GM21786 (cell line): ENCODE measurements around the gene MRGPRX1.
"Not testable (repeated sequence)": the region's sequence is repeated elsewhere in the genome, so short reads cannot be mapped to it uniquely, and the experiment has no call there.

Source experiments
- ATAC-seq: cut with Tn5 transposase; IDR thresholded peaks from one replicate; pipeline ENCODE4 v1.9.1; 2021; ENCODE audit not compliant: unreplicated experiment

MRGPRX1 gene

DNA sequence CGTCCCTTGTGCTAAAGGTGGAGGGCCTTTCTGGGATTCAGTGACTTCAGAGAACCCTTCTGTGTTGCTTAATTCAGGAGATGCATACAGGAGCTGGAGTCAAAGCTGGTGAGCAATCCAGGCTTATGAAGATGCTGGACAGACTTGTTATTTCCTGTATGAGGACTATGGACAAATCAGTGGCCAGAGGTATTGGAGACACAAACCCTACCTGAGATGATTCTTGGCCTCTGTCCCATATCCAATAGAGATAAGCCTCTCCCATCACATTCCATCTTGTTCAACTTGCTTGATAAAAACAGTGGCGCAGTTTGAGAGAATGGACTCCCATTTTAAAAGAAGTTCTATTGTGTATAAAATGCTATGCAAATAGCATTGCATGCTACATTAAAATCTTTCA lies at the start of gene MRGPRX1:
MRGPRX1 (minus strand) TSS at position 101 of the 400 bp plus-strand sequence. CDS start 4,630 bp downstream, outside the sequence.
- no peak for ATAC-seq

DNA sequence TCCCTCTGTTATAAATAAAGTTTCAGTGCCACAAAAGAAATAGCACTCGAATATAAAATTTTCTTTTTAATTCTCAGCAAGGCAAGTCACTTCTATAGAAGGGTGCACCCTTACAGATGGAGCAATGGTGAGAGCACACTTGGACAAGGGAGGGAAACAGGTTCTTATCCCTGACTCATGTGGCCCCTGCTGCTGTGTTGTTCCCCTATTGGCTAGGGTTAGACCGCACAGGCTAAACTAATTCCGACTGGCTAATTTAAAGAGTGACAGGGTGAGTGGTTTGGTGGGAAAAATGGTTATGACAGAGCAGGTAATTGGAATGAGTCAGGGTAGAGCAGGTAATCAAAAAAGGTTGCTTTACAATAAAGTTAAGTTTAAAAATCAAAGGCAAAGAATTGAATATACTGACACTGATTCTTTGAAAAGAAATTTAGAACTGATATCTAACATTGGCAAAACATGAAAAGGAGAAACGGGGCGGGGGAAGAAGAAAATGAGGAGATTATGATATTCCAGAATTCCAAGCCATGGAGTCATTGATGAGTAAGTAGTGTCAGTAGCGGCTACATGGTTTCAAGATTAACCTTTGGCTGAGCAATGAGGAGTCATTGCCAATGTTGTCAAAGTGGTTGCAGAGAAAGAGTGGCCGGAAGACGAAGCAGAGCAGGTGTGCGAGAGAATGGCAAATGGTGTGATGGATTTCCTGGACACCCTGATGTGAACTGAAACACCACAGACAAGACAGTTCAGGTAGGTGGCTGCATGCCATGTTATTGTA lies 48.4 kb upstream of the MRGPRX1 start:
- no peak for ATAC-seq

DNA sequence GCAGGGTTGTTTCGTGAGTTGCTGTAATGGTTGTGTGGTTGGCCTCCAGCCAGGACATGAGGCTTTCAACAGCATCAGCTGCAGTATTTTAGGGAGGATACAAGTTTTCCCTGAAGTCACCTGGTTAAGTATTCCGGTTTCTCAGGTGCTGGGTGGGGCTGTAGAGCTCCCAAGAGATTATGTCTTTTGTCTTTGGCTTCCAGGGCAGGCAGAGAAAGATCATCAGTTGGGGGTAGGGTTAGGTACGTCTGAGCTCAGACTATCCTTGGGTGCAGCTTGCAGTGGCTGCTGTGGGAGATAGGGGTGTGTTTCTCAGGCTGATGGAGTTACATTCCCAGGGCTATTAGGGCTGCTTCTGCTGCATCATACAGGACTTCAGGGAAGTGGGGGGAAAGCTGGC lies 47.5 kb upstream of the MRGPRX1 start:
- no peak for ATAC-seq

DNA sequence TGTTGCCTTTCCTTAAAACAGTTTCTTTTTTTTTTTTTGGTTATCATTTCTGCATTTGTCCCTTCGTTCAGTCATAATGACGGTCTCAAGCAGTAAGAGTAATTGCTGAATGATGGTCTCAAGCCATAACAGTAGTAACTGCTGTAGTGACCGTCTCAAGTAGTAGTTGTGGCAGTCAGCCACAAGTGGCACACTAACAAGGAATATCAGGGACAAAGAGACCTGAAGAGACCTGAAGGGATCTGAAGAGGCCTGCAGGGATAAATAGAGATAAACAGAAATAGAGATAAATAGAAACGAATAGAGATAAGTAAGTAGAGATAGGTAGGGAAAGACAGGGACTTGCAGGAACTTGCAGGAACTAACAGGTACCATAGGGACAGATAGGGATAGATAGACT lies 42.7 kb upstream of the MRGPRX1 start:
- no peak for ATAC-seq

DNA sequence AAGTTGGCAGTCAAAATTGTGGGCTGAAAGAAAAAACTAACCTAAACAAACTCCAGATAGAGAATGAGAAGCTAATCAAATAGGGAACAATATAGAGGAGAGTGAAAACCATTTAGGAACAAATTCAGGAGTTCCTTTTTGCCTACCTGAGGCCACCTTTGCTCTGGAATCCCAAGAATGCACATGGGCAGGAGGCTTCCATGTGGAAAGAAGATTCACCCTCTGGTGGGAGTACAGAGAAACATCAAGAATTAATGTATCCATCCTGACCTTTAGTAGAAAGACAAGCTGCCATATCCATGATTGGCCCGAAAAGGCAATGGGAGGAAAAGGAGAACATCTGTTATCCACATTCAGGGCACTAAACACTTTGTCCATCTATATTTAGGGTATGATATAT lies 35.0 kb upstream of the MRGPRX1 start:
- no peak for ATAC-seq

DNA sequence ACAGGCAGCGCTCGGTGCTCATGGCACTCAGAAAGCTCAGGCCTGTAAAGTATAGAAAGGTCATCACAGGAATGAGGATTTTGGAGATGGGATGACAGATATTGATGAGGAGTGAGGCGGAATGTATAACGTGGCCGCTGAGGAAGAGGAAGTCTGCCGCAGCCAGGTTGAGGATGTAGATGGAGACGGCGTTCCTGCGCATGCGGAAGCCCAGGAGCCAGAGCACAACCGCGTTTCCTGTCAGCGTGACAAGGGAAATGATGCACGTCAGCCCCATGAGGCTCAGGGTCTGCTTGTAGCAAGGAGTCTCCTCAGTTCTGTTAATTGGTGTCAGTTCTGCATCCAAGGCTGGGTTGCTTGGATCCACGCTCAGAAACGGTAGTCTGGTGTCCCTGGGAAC lies 33.1 kb upstream of the MRGPRX1 start:
- no peak for ATAC-seq

DNA sequence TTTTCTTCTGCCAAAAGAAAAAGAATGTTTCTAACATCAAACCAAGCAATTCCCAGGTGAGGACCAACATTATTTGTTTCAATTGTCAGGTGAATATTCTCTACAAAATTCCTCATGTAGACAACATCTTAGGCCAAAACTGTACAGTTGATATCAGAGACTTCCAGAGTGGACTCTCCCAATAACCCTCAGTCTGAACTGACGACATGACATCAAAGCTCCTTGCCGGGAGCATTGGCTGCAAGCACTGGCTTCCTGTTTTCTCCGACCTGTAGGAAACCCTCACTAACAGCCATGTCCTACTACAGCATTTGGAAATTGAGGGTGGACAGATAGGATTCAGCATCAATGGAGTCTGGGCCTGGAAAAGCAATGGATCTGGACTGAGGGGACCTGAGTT lies 30.5 kb upstream of the MRGPRX1 start:
- no peak for ATAC-seq

DNA sequence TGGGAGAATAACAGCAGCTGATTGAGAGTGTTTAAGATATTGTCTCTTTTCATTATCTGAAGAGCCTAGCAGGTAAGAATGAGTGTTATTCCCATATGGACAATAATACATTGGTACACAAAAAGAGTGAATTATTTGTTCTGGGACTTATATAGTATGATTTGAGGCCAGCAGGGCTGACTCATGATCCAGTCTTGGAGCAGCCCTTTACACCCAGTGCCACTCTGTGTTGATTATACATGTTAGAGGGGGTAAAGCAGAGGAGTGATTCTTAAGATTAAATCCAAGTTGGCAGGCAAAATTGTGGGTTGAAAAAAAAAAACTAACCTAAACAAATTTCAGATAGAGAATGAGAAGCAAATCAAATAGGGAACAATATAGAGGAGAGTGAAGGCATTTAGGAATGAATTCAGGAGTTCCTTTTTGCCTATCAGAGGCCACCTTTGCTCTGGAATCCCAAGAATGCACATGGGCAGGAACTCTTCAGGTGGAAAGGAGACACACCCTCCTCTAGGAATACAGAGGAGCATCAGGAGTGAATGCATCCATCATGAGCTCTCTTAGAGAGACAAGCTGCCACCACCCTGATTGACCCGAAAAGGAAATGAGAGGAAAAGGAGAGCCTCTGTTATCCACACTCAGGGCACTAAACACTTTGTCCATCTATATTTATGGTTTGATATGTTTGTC lies 19.2 kb upstream of the MRGPRX1 start:
- no peak for ATAC-seq

DNA sequence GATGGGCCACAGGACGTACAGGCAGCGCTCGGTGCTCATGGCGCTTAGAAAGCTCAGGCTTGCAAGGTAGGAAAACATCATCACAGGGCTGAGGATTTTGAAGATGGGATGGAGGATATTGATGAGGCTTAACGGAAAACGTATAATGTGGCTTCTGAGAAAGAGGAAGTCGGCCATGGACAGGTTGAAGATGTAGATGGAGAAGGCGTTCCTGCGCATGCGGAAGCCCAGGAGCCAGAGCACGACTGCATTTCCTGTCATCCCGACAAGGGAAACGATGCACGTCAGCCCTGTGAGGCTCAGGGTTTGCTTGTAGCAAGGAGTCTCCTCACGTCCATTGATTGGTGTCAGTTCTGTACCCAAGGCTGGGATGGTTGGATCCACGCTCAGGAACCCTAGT lies 17.4 kb upstream of the MRGPRX1 start:
- ATAC-seq: no peak

DNA sequence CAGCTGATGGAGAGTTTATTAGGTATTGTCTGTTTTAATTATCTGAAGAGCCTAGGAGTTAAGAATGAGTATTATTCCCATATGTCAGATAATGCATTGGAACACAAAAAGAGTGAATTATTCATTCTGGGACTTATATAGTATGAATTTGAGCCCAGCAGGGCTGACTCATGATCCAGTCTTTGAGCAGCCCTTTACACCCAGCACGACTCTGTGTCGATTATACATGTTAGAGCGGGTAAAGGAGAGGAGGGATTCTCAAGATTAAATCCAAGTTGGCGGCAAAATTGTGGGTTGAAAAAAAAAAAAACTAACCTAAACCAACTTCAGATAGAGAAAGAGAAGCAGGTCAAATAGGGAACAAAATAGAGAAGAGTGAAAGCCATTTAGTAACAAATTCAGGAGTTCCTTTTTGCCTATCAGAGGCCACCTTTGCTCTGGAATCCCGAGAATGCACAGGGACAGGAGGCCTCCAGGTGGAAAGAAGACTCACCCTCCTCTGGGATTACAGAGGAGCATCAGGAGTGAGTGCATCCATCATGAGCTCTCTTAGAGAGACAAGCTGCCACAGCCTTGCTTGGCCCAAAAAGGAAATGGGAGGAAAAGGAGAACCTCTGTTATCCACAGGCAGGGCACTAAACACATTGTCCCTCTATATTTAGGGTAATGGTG lies 3.1 kb downstream of the MRGPRX1 start:
- ATAC-seq: no peak

DNA sequence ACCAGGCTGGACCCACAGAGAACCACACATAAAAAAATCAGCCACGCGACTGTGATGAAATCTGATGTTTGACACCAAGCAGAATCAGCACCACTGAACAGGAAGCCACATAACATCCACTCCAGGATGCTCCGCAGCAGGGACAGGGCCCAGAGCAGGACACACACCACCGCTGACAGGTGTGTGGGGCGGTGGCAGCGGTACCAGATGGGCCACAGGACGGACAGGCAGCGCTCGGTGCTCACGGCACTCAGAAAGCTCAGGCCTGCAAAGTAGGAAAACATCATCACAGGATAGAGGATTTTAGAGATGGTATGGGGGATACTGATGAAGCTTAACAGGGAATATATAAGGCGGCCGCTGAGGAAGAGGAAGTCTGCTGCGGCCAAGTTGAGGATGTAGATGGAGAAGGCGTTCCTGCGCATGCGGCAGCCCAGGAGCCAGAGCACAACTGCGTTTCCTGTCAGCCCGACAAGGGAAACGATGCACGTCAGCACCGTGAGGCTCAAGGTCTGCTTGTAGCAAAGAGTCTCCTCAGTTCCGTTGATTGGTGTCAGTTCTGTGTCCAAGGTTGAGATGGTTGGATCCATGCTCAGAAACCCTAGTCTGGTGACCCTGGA lies 4.9 kb downstream of the MRGPRX1 start:
- ATAC-seq: no peak

DNA sequence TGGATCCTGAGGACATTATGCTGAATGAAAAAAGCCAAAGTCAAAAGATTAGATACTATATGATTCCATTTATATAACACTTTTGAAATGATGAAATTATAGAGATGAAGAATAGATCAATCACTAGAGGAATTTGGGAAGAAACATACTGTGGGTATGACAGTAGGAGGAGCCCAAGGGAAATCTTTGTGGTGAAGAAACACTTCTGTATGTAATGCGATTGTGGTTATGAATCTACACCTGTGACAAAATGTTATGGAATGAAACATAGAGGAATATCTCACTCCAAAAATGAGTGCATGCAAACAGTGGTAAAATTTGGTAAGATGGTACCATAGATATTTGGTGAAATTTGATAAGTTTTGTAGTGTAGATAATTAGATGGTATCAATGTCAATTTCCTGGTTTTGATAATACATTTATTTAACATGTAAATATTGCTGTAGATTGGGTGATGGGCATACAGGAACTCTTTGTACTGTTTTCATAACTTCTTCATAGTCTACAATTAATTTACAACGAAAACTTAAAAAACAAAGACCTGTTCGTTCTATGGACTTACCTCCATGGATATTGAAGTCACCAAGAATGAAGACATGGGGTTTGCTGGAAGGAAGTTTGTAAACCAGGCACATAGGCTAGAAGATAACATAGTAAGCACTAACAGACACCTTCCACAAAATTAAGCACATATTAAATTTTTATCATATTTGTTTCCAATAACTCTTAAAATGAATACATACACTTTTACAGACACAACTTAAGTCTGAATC lies 11.5 kb downstream of the MRGPRX1 start:
- no peak for ATAC-seq

DNA sequence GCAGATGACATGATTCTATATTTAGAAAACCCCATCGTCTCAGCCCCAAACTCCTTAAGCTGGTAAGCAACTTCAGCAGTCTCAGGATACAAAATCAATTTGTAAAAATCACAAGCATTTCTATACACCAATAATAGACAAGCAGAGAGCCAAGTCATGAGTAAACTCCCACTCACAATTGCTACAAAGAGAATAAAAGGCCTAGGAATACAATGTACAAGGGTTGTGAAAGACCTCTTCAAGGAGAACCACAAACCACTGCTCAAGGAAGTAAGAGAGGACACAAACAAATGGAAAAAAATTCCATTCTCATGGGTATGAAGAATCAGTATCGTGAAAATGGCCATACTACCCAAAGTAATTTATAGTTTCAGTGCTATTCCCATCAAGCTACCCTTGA lies 13.8 kb downstream of the MRGPRX1 start:
- not testable (repeated sequence) for ATAC-seq

DNA sequence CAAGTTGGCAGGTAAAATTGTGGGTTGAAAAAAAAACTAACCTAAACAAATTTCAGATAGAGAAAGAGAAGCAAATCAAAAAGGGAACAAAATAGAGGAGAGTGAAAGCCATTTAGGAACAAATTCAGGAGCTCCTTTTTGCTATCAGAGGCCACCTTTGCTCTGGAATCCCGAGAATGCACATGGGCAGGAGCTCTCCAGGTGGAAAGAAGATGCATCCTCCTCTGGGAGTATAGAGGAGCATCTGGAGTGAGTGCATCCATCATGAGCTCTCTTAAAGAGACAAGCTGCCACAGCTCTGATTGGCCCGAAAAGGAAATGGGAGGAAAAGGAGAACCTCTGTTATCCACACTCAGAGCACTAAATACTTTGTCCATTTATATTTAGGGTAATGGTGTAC lies 26.3 kb downstream of the MRGPRX1 start:
- no peak for ATAC-seq

DNA sequence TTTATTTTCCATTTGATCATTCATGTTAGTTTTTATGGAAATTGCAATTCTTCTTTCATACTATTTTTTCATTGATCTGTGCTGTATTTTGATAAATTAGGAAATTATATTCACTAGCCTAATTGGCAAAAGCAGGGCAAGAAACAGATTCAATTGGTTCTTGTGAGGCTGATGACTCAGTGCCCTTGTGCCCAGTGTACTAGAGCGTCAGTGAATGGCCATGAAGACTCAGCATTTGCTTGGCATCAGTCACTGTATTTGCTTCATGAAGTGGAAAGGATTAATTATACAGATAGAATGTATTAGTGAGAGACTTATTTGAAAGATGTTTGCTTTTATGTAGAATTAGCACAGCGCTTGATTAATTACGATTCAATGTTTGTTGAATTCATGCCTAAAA lies 31.8 kb downstream of the MRGPRX1 start:
- no peak for ATAC-seq

DNA sequence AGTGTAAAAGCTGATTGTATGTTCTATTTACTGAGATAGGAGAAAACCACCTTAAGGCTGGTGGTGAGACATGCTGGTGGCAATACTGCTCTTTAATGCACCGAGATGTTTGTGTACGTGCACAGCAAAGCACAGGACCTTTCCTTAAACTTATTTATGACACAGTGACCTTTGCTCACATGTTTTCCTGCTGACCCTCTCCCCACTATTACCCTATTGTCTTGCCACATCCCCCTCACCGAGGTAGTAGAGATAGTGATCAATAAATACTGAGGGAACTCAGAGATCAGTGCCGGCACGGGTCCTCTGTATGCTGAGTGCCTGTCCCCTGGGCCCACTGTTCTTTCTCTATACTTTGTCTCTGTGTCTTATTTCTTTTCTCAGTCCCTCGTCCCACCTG lies 38.6 kb downstream of the MRGPRX1 start:
- not testable (repeated sequence) for ATAC-seq

DNA sequence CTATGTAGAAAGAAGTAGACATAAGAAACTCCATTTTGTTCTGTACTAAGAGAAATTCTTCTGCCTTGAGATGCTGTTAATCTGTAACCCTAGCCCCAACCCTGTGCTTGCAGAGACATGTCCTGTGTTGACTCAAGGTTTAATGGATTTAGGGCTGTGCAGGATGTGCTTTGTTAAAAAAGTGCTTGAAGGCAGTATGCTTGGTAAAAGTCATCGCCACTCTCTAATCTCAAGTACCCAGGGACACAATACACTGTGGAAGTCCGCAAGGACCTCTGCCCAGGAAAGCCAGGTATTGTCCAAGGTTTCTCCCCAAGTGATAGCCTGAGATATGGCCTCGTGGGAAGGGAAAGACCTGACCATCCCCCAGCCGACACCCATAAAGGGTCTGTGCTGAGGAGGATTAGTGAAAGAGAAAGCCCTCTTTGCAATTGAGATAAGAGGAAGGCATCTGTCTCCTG lies 39.0 kb downstream of the MRGPRX1 start:
- ATAC-seq: not testable (repeated sequence)

DNA sequence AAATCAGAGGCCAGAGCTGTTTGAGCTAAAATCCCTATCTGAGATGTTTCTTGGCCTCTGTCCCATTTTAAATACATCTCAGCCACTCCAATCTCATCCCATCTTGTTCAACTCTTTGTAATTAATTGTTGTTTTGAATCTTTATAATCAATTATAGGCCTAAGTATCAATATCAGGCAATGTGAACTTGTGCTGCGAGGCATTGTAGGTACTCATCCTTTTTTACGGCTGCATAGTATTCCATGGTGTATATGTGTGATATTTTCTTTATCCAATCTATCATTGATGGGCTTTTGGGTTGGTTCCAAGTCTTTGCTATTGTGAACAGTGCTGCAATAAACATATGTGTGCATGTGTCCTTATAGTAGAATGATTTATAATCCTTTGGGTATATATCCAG lies 47.5 kb downstream of the MRGPRX1 start:
- ATAC-seq: not testable (repeated sequence)

DNA sequence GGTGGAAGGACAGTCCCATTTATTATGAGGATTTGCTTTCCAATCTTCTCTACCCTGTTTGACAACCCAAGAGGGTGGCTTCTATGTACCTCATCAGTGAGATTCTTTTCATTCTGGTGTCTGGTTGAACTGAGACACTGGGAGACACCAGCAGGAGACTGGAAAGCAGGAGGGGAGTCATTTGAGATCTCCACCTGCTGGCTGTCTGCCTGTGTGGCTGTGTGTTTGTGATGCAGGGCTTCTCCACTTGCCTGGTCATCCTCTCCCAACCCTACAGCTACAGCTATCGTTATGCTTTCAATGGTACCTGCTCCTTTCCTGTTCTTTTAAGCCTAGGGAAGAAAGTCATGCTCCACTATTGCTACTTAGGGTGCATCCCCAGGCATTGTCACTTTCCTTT lies 48.6 kb downstream of the MRGPRX1 start:
- no peak for ATAC-seq
